Measurements from ENCODE around the gene RNF7. TPM values are rescaled to one million over a fixed set of nuclear protein-coding genes. Genes with fewer than 3 reads are reported as not detected.

RNF7 gene
- total and polyA plus RNA-seq, 2 of the 8 experiments (the other 6 are each of a cell fraction or from before 2014, with no cell fraction given), result 78.4 to 113 TPM

GRCh38 chr3:141690431-141691072 lies 47.5 kb upstream of the RNF7 start:
- Histone ChIP-seq H4K20me1 (replicated peaks in 1 of 2; ENCODE audit: control insufficient read depth in 1 of 2, insufficient read depth in 2 of 2, low read length in 2 of 2) (no peaks in the 10 kb centered on the region), H2BK20ac (ENCODE audit: low read length) (no peak overlapping the region), H2AK5ac (ENCODE audit: low read depth, low read length) (no peak overlapping the region), H3K18ac (ENCODE audit: extremely low read depth, low read length) (no peak overlapping the region), H4K8ac (ENCODE audit: extremely low read depth, insufficient read depth, low read length) (no peak overlapping the region), H3K27me3 (replicated peaks in 1 of 4; ENCODE audit: control insufficient read depth in 3 of 4, extremely low read depth in 1 of 4, insufficient read depth in 3 of 4, low read length in 3 of 4) (no peaks in the 10 kb centered on the region), H3K79me1 (ENCODE audit: low read depth, low read length) (no peaks in the 10 kb centered on the region), H3K27ac (ENCODE audit: low read depth, low read length) (no peak overlapping the region), H3K23me2 (ENCODE audit: low read depth, low read length) (no peaks in the 10 kb centered on the region), H3K14ac (ENCODE audit: insufficient read length) (no peak overlapping the region), H3K79me2 (ENCODE audit: control insufficient read depth in 1 of 2, insufficient read depth in 2 of 2, low read length in 2 of 2) (no peaks in the 10 kb centered on the region), H2BK5ac (ENCODE audit: low read depth, low read length) (no peak overlapping the region), H2BK15ac (ENCODE audit: low read length) (no peak overlapping the region), H4K5ac (ENCODE audit: insufficient read length, low read depth, low read length) (no peak overlapping the region), H2BK120ac (replicated peaks; ENCODE audit: low read depth, low read length) (no peak overlapping the region), H3K9me3 (ENCODE audit: insufficient read depth in 2 of 2, low read depth in 1 of 2, low read length in 1 of 2) (no peaks in the 10 kb centered on the region), H3K23ac (ENCODE audit: insufficient read length) (no peak overlapping the region), H3K4me3 (ENCODE audit: extremely low read depth in 1 of 4, insufficient read depth in 2 of 4, low read depth in 3 of 4, low read length in 4 of 4) (no peak overlapping the region), H3K56ac (replicated peaks; ENCODE audit: insufficient read length, low read depth, low read length) (no peak overlapping the region), H3K4ac (replicated peaks; ENCODE audit: insufficient read length, low read depth, low read length) (no peak overlapping the region), H2AFZ (ENCODE audit: low read length) (no peak overlapping the region), H2BK12ac (ENCODE audit: low read depth, low read length) (no peak overlapping the region), H3K36me3 (ENCODE audit: control insufficient read depth in 2 of 4, insufficient read depth in 4 of 4, low read length in 3 of 4) (no peaks in the 10 kb centered on the region), H4K91ac (replicated peaks; ENCODE audit: insufficient read length, low read length) (no peak overlapping the region), H3K4me1 (replicated peaks in 1 of 4; ENCODE audit: control insufficient read depth in 3 of 4, insufficient read depth in 4 of 4, low read length in 3 of 4) (no peaks in the 10 kb centered on the region), H3K9ac (replicated peaks in 1 of 4; ENCODE audit: extremely low read depth in 1 of 4, low read depth in 3 of 4, low read length in 3 of 4) (no peak overlapping the region), H3K4me2 (ENCODE audit: insufficient read depth in 1 of 2, low read depth in 2 of 2, low read length in 2 of 2) (no peak overlapping the region)
- ChIA-PET CTCF (ENCODE audit: partially characterized antibody) (interaction anchor here (0.7 to 2.7 kb wide), 3 partner anchors 46 to 155 kb away, joined by 3 to 11 read pairs (median 4); no protein-coding TSS in a partner anchor), POLR2A (ENCODE audit: partially characterized antibody) (interaction anchor here (1.8 kb wide), 1 partner anchor 10 kb away, joined by 5 read pairs; no protein-coding TSS in a partner anchor)
- no peak for FAIRE-seq
- no peak for DNase-seq (ENCODE audit: low read depth in 1 of 2, low spot score in 2 of 2)
- TF ChIP-seq CTBP2 (IDR thresholded peaks at IDR 0.05; ENCODE audit: borderline replicate concordance, insufficient read depth, insufficient read length, low read length), result no peak
- TF ChIP-seq KDM4A (IDR thresholded peaks at IDR 0.05; ENCODE audit: low read depth, low read length, severe bottlenecking), result no peak
- TF ChIP-seq GTF2F1 (IDR thresholded peaks at IDR 0.05; ENCODE audit: borderline replicate concordance, low read depth, low read length), result no peak
- TF ChIP-seq ASH2L (IDR thresholded peaks at IDR 0.05; ENCODE audit: low read length), result no peak
- no peak for TF ChIP-seq SAP30 (IDR thresholded peaks at IDR 0.05; ENCODE audit: insufficient read depth, insufficient replicate concordance, low read length)
- 87% methylated on average over 4 of the region's 4 CpGs; no CpG with 5 or more reads in 1 of the 2 experiments for WGBS, 2 experiments (ENCODE audit: extremely low coverage in 1 of 2, insufficient coverage in 1 of 2, insufficient read length in 1 of 2, insufficient replicate concordance in 2 of 2, low coverage in 1 of 2, low lambda C conversion rate in 2 of 2, missing lambda C conversion rate in 1 of 2)
